HG02678 (cell line): ENCODE measurements around the gene C1QTNF3.
"Not testable (repeated sequence)": the region's sequence is repeated elsewhere in the genome, so short reads cannot be mapped to it uniquely, and the experiment has no call there.

Experiments
- ATAC-seq: cut with Tn5 transposase; IDR thresholded peaks from one replicate; pipeline ENCODE4 v1.9.1; 2021; ENCODE audit warnings: mild to moderate bottlenecking, moderate library complexity; ENCODE audit not compliant: unreplicated experiment

Gene C1QTNF3

DNA sequence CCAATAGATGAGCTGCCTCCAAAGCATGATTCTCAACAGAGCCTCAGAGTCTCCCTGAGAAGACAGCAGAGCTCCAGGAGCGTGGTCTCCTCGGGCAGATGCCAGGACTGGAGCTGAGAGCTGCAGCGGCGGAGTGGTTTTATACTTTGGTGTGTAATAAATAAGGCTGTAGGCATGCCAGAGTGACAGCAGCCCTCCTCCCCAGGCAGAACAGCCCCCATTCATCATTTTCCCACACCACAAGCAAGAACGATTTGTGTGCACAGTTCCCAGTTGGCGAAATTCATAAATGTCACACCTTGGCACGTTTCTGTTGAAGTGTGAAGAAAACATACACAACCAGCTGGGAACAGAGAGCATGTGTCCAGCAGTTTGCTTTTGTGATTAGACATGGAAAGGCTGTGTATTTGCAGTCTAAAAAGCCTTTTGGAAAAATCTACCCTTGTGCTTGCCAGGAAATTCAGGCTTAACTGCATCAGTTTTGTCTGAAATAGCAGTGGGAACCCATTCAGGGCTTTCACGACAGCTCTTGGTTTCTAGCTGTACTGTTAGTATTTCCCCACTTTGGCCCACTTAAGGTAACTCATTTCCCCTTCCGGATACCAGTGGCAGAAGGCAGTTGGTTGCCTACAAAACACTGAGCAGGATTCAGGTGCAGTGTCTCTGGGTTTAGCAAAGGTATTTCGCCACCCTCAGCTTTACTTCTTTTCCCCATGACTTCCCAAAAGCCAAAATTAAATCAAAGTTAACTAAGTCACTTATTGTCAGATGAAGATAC, at the start of gene C1QTNF3:
Gene C1QTNF3, minus strand, starts transcription at position 115 of the 778 bp plus-strand sequence. Its CDS starts 88 bp downstream, at position 27.
- no peak for ATAC-seq

GRCh38 chr5:34091039-34091438, 48.0 kb upstream of the C1QTNF3 start:
- ATAC-seq, result not testable (repeated sequence)

DNA sequence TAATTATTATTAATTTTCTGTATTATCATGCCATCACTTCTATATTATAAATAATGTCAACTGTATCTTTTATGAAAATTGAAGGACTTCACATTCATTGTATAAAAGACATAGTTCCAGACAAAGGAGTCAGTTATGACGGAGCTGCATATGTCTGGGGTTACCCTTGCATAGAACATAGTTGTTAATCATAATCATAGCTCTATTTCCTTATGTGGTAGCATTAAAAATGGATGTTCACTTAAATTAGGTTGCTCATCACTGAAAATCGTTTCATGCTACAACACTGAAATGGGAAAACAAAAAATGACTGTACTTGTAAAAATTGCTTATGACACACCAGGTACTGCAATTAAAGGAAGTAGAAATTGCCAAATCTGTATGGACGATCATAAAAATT, 46.8 kb upstream of the C1QTNF3 start:
- ATAC-seq, result not testable (repeated sequence)

DNA sequence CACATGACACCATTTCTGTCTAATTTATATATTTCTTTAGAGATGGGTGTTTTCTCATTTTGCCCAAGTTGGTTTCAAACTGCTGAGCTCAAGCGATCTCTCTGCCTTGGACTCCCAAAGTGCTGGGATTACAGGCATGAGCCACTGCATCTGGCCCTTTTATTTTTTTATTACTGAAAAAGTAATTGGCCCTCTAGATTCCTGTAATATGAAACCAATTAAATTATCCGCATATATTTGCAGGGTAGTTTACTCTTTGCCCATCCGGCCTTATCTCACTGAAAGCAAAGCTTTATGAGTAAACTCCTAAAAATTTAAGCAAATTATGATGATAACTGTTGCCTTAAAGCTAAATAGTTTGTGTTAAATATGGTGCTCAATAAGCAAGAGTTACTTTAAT, 44.7 kb upstream of the C1QTNF3 start:
- not testable (repeated sequence) for ATAC-seq

DNA sequence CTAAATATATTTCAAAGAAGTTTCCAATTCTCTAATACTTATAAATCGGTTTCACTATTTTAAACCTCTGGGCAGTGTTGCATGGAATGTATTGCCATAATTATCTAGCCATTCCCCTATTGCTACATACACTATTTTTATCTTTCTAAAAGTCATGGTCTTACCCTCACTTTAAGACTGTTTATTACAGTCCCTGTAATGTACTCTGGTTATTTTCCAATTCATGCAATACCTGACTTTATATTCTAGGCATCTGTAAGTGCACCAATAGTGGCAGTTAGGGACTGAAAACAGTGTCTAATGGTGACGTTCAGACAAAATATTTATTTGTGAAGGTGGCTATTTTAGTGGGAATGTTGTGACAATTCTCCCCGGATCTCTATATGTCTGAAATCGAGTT, 40.9 kb upstream of the C1QTNF3 start:
- not testable (repeated sequence) for ATAC-seq

DNA sequence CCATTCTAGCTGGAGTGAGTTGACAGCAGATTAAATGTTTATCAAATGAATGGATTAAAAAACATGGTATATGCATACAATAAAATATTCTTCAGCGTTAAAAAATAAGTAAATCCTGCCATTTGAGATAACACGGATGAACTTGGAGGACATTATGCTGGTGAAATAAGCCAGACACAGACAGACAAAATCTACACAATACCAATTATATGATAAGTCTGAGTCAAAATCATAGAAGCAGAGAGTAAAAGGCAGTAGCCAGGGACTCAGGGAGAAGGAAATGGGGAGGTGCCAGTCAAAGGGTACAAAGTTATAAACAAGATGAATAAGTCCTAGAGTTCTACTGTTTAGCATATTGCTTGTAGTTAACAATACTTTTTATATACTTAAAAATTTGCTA, 36.5 kb upstream of the C1QTNF3 start:
- not testable (repeated sequence) for ATAC-seq

DNA sequence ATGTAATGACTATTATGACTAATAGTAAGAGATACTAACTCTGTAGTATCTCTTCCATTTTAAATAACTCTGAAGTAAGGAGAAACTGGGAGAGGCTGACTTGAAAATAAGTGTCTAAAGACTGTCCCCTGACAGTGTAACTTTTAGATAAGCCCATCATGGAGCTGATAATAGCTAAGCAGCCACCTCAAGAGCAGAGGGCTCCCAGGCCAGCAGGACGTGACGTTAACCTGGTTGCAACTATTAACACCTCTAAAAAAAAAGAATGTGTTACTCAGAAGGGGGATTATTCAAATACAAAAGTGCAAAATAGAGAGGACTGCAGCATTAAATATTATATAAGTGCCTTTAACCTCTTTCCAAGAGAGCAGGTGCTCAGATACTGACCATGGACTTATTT, 34.6 kb upstream of the C1QTNF3 start:
- ATAC-seq, result not testable (repeated sequence)

- ATAC-seq, result not testable (repeated sequence)
Measured at GRCh38 chr5:34076719-34077364, 33.8 kb upstream of the C1QTNF3 start.

- ATAC-seq, result not testable (repeated sequence)
Measured at GRCh38 chr5:34074472-34074871, 31.5 kb upstream of the C1QTNF3 start.

- ATAC-seq, result not testable (repeated sequence)
Measured at GRCh38 chr5:34074071-34074470, 31.1 kb upstream of the C1QTNF3 start.

DNA sequence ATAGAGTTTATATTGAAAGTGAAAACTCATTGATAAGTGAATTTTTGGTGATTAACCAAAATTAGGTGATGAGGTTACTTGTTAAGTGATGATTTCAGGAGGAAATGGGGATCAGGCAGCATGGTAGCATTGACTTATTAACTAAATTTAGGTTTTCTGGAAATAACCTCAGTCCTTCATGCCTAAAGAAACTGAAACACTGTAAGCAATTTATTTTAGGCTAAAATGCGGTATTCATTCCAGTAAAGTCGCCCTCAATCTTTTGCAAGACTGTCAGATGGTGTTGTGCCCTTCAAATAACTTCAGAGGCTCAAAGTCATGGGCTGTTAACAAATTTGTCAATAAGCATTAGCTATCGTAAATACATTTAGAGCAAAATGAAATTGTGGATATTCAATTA, 27.6 kb upstream of the C1QTNF3 start:
- ATAC-seq, result not testable (repeated sequence)

- ATAC-seq, result no peak
Measured at GRCh38 chr5:34064656-34065055, 21.6 kb upstream of the C1QTNF3 start.

DNA sequence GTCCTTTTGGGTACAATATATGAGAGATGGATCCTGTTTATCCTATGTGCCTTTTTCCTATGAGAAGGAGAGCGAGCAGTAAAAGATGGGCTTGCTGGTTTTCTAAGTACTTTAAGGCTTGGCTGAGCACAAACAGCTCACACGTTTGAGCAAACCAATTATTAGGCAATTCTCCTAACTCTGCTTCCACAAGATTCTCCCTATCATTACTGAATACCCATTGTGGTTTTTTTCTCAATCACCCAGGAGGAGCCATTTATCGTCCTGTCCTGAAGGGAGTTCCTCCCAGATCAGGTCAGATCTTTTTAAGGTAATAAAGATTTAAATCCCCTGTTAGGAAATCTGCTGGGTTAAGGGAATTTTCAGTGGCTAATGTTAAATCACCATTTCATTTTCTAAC, 19.4 kb upstream of the C1QTNF3 start:
- no peak for ATAC-seq

DNA sequence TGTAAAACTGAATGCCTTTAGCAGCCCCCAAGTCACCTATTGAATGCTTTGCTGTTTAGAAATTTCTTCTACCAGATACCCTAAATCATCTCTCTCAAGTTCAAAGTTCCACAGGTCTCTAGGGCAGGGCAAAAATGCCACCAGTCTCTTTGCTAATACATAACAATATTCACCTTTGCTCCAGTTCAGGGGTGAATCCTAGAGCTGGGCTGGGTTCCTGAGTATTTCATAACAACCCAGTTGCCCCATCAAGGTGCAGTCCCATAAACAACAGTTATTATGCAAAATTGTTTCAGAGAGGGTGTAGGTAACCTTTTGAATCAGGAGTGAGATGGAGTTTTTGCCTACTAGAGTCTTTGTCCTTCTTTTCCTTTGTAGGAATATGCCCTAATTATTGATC, 19.0 kb upstream of the C1QTNF3 start:
- ATAC-seq, result no peak

GRCh38 chr5:34059977-34060376, 17.0 kb upstream of the C1QTNF3 start:
- ATAC-seq, result no peak

- ATAC-seq, result no peak
Measured at GRCh38 chr5:34058532-34058931, 15.5 kb upstream of the C1QTNF3 start.

DNA sequence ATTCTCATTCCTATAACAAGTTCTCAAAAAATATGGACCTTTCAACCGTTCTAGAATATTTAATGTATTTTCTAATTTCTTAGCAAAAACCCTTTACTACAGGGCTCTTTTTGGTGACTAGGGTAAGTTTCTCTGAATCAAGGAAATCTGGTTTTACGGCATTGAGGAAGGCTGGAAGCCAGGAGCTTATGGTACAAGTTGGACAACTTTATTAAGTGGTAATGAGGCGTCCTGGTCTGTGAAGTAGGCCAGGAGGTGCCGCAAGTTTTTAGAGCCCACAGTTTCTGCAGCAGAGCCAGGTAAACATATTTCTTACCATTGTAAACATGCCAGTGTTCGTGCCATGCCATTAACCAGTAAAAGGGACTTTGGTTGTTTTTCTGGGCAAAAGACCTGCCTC, 14.6 kb upstream of the C1QTNF3 start:
- no peak for ATAC-seq

GRCh38 chr5:34057118-34057517, 14.1 kb upstream of the C1QTNF3 start:
- no peak for ATAC-seq

DNA sequence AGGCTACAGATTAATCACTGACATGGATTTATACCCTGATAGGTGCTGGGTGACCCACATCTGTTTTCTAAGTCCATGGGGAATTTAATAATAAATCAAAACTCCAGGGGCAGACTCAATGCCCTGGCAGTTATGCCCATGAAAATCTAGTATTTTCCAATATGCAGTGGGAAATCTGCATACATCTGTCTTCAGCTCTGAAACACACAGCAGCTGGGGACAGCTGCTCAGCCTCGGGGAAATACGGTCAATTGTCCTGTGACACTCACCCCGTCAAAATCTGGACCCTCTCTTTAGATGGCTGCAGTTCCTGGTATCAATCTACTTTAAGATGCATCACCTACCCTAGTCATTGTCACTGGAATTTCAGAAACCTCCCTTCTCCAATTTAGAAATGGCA, 12.7 kb upstream of the C1QTNF3 start:
- ATAC-seq, result no peak

- ATAC-seq, result no peak
Measured at GRCh38 chr5:34054400-34054729, 11.4 kb upstream of the C1QTNF3 start.

DNA sequence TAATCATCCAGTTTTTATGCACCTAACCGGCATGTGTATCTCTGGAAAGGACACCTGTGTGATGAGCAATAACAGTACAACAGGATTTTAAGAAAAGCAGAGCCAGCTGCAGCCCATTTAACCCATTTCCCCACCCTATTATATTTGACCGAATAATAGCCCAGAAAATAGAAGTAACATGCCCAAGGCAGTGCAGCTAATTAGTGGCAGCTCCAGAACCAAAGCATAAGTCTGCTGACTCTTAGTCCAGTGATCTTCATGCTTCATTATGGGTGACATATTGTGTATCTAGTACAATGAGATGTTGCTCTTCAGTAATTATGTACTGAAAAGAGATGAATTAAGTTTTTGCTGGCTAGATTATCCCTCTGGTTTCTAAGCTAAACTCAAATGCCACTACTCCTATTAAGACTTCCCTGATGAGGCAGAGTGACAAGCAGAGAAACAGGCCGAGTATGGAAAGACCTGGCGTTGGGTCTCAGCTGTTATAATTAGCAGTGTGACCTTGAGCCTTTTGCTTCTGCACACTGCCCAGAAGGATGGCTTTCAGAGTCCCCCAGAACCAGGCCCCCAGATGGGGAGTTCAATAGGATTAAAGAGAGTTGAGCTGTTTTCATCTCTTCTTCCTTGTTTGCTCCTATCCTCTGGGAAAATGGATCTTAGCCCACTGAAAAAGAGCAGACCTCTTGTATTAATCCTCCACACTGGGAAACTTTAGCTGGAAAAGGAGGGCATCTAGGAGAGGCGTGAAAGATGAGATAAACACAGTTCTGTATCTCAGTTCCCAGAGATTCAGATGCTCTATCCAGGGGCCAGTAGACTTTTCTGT, 10.8 kb upstream of the C1QTNF3 start:
- no peak for ATAC-seq

DNA sequence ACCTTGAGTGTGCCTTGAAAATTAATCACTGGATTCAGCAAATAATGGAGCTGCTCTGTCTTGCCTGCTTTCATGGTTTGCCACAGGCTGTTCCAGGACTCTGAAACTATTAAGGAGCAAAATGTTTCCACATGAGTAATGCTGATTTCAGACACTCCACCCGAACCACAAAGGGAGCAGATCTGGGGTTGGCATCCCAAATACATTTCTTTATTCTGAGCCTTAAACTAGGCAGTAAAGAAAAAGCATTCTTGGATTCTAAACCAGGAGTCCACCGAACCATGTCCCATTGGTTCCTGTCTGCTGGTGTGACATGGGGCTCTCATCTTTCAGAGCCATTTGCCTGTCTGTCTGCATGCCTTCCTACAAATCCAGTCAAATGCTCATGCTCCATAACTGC, 10.1 kb upstream of the C1QTNF3 start:
- no peak for ATAC-seq
